ENCODE measurements around the gene PDZRN3. TPM values are rescaled to one million over a fixed set of nuclear protein-coding genes. Genes with fewer than 3 reads are reported as not detected.

Gene PDZRN3
- polyA plus RNA-seq, 1 of the 3 experiments (the other 2 are of a cell fraction), result 10.3 TPM

DNA sequence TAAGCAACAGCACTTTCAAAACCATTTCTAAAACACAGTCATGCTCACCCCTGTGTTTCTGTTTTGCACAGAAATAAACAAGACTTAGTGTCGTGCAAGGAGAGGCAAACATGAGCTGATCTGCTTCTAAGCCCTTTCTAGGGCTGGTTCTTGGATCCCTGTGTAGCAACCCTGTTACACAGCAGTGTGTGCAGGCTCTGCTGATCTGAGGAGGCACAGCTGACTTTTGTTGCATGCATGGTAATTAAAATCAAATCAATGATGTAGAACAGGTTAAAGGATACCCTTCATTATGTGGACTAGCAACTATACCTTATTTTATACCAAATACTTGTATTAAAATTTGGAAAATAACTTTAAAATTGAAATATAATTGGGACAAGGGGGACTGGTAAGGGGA lies 234.8 kb downstream of the PDZRN3 start:
- no peak overlapping the region for H3K9ac ChIP-seq
- H3F3A ChIP-seq (replicated peaks; ENCODE audit: insufficient read depth), result no peaks in the 10 kb centered on the region
- ChIA-PET POLR2A (no interaction called here), CTCF (no interaction called here)
- 69% methylated on average over 1 of the region's 1 CpG for WGBS (ENCODE audit: low lambda C conversion rate)
- H3K4me1 ChIP-seq (ENCODE audit: control insufficient read depth in 1 of 2, insufficient read depth in 2 of 2, low read depth in 1 of 2, low read length in 1 of 2), result no peaks in the 10 kb centered on the region; a peak in 1 of 4 replicates
- H4K20me1 ChIP-seq (ENCODE audit: insufficient read depth), result no peaks in the 10 kb centered on the region
- no peaks in the 10 kb centered on the region for H3K79me2 ChIP-seq (ENCODE audit: insufficient read depth)
- no peaks in the 10 kb centered on the region for H3K9me2 ChIP-seq
- H3K4me2 ChIP-seq, result no peak overlapping the region
- TF ChIP-seq RXRA (IDR thresholded peaks at IDR 0.05; ENCODE audit: borderline replicate concordance, low read depth), result no peak
- no peak for TF ChIP-seq EZH2phosphoT487 (IDR thresholded peaks at IDR 0.05; ENCODE audit: borderline replicate concordance, low read depth)
- no peak for TF ChIP-seq EP300 (IDR thresholded peaks at IDR 0.05; ENCODE audit: borderline replicate concordance in 1 of 2, low read depth in 1 of 2, low read length in 1 of 2)
- TF ChIP-seq ELF1 (IDR thresholded peaks at IDR 0.05), result no peak
- TF ChIP-seq, protein P1, sequence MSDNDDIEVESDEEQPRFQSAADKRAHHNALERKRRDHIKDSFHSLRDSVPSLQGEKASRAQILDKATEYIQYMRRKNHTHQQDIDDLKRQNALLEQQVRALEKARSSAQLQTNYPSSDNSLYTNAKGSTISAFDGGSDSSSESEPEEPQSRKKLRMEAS (IDR thresholded peaks at IDR 0.05; ENCODE audit: low read depth), result no peak
- no peak for TF ChIP-seq SMC3 (IDR thresholded peaks at IDR 0.05; ENCODE audit: low read depth, low read length)
- no peak for TF ChIP-seq TCF12 (IDR thresholded peaks at IDR 0.05)
- TF ChIP-seq, protein P2, sequence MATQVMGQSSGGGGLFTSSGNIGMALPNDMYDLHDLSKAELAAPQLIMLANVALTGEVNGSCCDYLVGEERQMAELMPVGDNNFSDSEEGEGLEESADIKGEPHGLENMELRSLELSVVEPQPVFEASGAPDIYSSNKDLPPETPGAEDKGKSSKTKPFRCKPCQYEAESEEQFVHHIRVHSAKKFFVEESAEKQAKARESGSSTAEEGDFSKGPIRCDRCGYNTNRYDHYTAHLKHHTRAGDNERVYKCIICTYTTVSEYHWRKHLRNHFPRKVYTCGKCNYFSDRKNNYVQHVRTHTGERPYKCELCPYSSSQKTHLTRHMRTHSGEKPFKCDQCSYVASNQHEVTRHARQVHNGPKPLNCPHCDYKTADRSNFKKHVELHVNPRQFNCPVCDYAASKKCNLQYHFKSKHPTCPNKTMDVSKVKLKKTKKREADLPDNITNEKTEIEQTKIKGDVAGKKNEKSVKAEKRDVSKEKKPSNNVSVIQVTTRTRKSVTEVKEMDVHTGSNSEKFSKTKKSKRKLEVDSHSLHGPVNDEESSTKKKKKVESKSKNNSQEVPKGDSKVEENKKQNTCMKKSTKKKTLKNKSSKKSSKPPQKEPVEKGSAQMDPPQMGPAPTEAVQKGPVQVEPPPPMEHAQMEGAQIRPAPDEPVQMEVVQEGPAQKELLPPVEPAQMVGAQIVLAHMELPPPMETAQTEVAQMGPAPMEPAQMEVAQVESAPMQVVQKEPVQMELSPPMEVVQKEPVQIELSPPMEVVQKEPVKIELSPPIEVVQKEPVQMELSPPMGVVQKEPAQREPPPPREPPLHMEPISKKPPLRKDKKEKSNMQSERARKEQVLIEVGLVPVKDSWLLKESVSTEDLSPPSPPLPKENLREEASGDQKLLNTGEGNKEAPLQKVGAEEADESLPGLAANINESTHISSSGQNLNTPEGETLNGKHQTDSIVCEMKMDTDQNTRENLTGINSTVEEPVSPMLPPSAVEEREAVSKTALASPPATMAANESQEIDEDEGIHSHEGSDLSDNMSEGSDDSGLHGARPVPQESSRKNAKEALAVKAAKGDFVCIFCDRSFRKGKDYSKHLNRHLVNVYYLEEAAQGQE (IDR thresholded peaks at IDR 0.05; ENCODE audit: low read depth, low read length), result no peak
- H3K9me3 ChIP-seq, result no peaks in the 10 kb centered on the region
- H3K4me3 ChIP-seq (ENCODE audit: low read depth in 2 of 2, low read length in 1 of 2), result no peak overlapping the region
- H3K27ac ChIP-seq (ENCODE audit: low read depth in 2 of 2, low read length in 1 of 2), result no peak overlapping the region
- no peak overlapping the region for H2AFZ ChIP-seq (ENCODE audit: low read depth)
- peaks cover 61 to 77% of the 10 kb centered on the region in 2 experiments for H3K36me3 ChIP-seq (replicated peaks in 1 of 2; ENCODE audit: control insufficient read depth in 1 of 2, insufficient read depth in 2 of 2, low read length in 1 of 2)
- no peaks in the 10 kb centered on the region for H3K27me3 ChIP-seq (ENCODE audit: insufficient read depth)
- no peak for DNase-seq

DNA sequence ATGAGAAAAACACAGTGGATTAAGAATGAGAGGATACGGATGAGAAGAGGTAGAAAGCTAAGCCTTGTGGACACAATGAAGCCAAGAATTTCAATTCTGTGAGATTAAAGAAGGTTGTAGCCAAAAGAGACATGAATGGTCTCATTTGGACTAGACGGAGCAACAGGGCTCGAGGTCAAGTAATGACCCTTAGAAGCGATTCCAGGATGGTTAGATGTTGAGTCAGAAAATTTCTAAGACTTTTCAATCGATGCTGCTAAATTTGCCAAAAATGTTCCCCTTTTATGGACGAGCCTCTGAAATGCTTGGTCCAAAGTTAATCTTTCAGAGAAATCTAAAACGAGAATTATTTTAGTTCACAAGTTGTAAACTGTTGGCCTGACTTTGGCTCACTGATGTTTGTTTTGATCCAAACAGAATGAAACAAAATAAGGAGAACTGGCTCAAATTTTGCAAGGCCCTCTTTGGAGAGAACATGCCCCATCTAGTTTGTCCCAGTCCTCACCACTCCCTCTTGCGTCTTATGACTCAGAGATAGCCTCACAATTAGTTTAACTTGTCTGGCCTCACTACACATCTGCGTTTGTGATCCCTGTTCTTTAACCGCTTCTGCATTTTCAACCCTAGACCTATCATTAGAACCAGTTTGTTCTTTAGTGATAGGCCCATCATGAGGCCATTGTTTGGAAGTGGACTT lies 235.5 kb downstream of the PDZRN3 start:
- Histone ChIP-seq H3K9me3 (no peaks in the 10 kb centered on the region), H3K9ac (no peak overlapping the region), H3K27ac (ENCODE audit: low read depth in 2 of 2, low read length in 1 of 2) (no peak overlapping the region), H3K4me2 (no peak overlapping the region), H4K20me1 (ENCODE audit: insufficient read depth) (no peaks in the 10 kb centered on the region), H3K4me3 (ENCODE audit: low read depth in 2 of 2, low read length in 1 of 2) (no peak overlapping the region), H2AFZ (ENCODE audit: low read depth) (no peak overlapping the region), H3F3A (replicated peaks; ENCODE audit: insufficient read depth) (no peaks in the 10 kb centered on the region), H3K27me3 (ENCODE audit: insufficient read depth) (no peaks in the 10 kb centered on the region), H3K9me2 (no peaks in the 10 kb centered on the region), H3K79me2 (ENCODE audit: insufficient read depth) (no peaks in the 10 kb centered on the region), H3K36me3 (replicated peaks in 1 of 2; ENCODE audit: control insufficient read depth in 1 of 2, insufficient read depth in 2 of 2, low read length in 1 of 2) (peaks cover 61 to 77% of the 10 kb centered on the region in 2 experiments), H3K4me1 (ENCODE audit: control insufficient read depth in 1 of 2, insufficient read depth in 2 of 2, low read depth in 1 of 2, low read length in 1 of 2) (no peaks in the 10 kb centered on the region; a peak in 1 of 4 replicates)
- WGBS (ENCODE audit: low lambda C conversion rate), result 90% methylated on average over 10 of the region's 10 CpGs
- TF ChIP-seq, protein P3, sequence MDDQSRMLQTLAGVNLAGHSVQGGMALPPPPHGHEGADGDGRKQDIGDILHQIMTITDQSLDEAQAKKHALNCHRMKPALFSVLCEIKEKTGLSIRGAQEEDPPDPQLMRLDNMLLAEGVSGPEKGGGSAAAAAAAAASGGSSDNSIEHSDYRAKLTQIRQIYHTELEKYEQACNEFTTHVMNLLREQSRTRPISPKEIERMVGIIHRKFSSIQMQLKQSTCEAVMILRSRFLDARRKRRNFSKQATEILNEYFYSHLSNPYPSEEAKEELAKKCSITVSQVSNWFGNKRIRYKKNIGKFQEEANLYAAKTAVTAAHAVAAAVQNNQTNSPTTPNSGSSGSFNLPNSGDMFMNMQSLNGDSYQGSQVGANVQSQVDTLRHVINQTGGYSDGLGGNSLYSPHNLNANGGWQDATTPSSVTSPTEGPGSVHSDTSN (IDR thresholded peaks at IDR 0.05), result no peak
- TF ChIP-seq POLR2AphosphoS5 (IDR thresholded peaks at IDR 0.05; ENCODE audit: low read depth, low read length), result no peak
- no peak for TF ChIP-seq MXI1 (IDR thresholded peaks at IDR 0.05; ENCODE audit: low read depth, low read length)
- no peak for TF ChIP-seq RAD21 (IDR thresholded peaks at IDR 0.05; ENCODE audit: low read length)
- TF ChIP-seq, protein P4, sequence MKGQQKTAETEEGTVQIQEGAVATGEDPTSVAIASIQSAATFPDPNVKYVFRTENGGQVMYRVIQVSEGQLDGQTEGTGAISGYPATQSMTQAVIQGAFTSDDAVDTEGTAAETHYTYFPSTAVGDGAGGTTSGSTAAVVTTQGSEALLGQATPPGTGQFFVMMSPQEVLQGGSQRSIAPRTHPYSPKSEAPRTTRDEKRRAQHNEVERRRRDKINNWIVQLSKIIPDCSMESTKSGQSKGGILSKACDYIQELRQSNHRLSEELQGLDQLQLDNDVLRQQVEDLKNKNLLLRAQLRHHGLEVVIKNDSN (IDR thresholded peaks at IDR 0.05; ENCODE audit: borderline replicate concordance, low read depth), result no peak
- TF ChIP-seq RXRA (IDR thresholded peaks at IDR 0.05; ENCODE audit: borderline replicate concordance, low read depth), result no peak
- TF ChIP-seq, protein P5, sequence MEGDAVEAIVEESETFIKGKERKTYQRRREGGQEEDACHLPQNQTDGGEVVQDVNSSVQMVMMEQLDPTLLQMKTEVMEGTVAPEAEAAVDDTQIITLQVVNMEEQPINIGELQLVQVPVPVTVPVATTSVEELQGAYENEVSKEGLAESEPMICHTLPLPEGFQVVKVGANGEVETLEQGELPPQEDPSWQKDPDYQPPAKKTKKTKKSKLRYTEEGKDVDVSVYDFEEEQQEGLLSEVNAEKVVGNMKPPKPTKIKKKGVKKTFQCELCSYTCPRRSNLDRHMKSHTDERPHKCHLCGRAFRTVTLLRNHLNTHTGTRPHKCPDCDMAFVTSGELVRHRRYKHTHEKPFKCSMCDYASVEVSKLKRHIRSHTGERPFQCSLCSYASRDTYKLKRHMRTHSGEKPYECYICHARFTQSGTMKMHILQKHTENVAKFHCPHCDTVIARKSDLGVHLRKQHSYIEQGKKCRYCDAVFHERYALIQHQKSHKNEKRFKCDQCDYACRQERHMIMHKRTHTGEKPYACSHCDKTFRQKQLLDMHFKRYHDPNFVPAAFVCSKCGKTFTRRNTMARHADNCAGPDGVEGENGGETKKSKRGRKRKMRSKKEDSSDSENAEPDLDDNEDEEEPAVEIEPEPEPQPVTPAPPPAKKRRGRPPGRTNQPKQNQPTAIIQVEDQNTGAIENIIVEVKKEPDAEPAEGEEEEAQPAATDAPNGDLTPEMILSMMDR (IDR thresholded peaks at IDR 0.05), result no peak
- TF ChIP-seq, protein P6, sequence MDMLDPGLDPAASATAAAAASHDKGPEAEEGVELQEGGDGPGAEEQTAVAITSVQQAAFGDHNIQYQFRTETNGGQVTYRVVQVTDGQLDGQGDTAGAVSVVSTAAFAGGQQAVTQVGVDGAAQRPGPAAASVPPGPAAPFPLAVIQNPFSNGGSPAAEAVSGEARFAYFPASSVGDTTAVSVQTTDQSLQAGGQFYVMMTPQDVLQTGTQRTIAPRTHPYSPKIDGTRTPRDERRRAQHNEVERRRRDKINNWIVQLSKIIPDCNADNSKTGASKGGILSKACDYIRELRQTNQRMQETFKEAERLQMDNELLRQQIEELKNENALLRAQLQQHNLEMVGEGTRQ (IDR thresholded peaks at IDR 0.05; ENCODE audit: borderline replicate concordance, low read depth, low read length), result no peak
- TF ChIP-seq ELF1 (IDR thresholded peaks at IDR 0.05), result no peak
- no peak for TF ChIP-seq NFIC (IDR thresholded peaks at IDR 0.05; ENCODE audit: borderline replicate concordance)
- no peak for TF ChIP-seq FOXM1 (IDR thresholded peaks at IDR 0.05; ENCODE audit: low read depth)
- TF ChIP-seq GABPA (IDR thresholded peaks at IDR 0.05; ENCODE audit: low read depth), result no peak
- DNase-seq, result no peak
- CTCF ChIA-PET, result no interaction called here
- POLR2A ChIA-PET, result no interaction called here

Data from SK-N-SH (cell line).